Fibroblast of the aortic adventitia (primary cell): Measurements from ENCODE around the gene MYMX. TPM values are rescaled to one million over a fixed set of nuclear protein-coding genes. Genes with fewer than 3 reads are reported as not detected.
A peak's percentile ranks its signal among the peaks of the same experiment; 100 is the strongest.

Experiments
- DNase-seq: peaks from one replicate; pipeline ENCODE4 v3.0.0-alpha.2; 2010; ENCODE audit warnings: low read depth
- H3K4me3 ChIP-seq: 2 replicates; pipeline ENCODE4 v1.5.1; 2011; ENCODE audit warnings: low read depth, mild to moderate bottlenecking, control low read depth, low read length, moderate library complexity
- CTCF ChIP-seq: IDR thresholded peaks from 2 replicates; pipeline ENCODE4 v1.5.1; 2011; ENCODE audit warnings: mild to moderate bottlenecking, low read length, control low read depth, inconsistent platforms; ENCODE audit not compliant: insufficient read depth
- total RNA-seq: library from RNA; depleted of rRNA; stranded (reverse); fragments of >200 nt; gene quantifications from 2 replicates; pipeline ENCODE4 v1.2.3, GENCODE V29; 2012; ENCODE audit warnings: low replicate concordance

The MYMX gene
- total RNA-seq, 1 donor = not detected

- no peak for TF ChIP-seq CTCF
- DNase-seq = no peak
- peak overlapping the region; percentile 82 for H3K4me3 ChIP-seq
These were observed 46.0 kb downstream of the MYMX start for GRCh38 chr6:44262467-44263353.

- TF ChIP-seq CTCF = no peak
- DNase-seq = no peak
- H3K4me3 ChIP-seq = peak overlapping the region; percentile 82
These were observed 46.8 kb downstream of the MYMX start for GRCh38 chr6:44263354-44264100.

- peak overlapping the region; percentile 82 for H3K4me3 ChIP-seq
- no peak for DNase-seq
- TF ChIP-seq CTCF = no peak
These were observed 47.7 kb downstream of the MYMX start for GRCh38 chr6:44264154-44265006.

GRCh38 chr6:44265007-44265721, 48.4 kb downstream of the MYMX start, which contains the start of gene NFKBIE:
NFKBIE (minus strand) TSS chr6:44265551; CDS start chr6:44265346, 205 bp downstream.
- peak; percentile 89 for DNase-seq
- peak; percentile 13 for TF ChIP-seq CTCF
- peak within 1 kb of the TSS; percentile 82 for H3K4me3 ChIP-seq

GRCh38 chr6:44265722-44266233, 49.1 kb downstream of the MYMX start:
- peak overlapping the region; percentile 22 for H3K4me3 ChIP-seq
- DNase-seq = no peak
- no peak for TF ChIP-seq CTCF

GRCh38 chr6:44266347-44266746, 49.6 kb downstream of the MYMX start:
- TF ChIP-seq CTCF = no peak
- no peak for DNase-seq
- H3K4me3 ChIP-seq = no peak overlapping the region
